T-helper 2 cell treated with Interferon-gamma antibody and Interleukin-4, amounts not matched to agents 5 μg/mL and 100 μg/mL, for 36 hours (primary cell): Measurements from ENCODE around the gene LRRC75B.

Source experiments
- DNase-seq: peaks from one replicate; pipeline ENCODE4 v3.0.0; 2021; ENCODE audit warnings: low spot score
- H3K27ac Mint-ChIP-seq: one replicate; pipeline ENCODE4 v1.8.0; 2021; ENCODE audit warnings: mild to moderate bottlenecking, mixed read lengths
- H3K27me3 Mint-ChIP-seq: one replicate; pipeline ENCODE4 v1.8.0; 2021; ENCODE audit warnings: low read depth, mixed read lengths
- H3K36me3 Mint-ChIP-seq: one replicate; pipeline ENCODE4 v1.8.0; 2021; ENCODE audit warnings: low read depth, mixed read lengths
- H3K4me1 Mint-ChIP-seq: one replicate; pipeline ENCODE4 v1.8.0; 2021; ENCODE audit warnings: low read depth, mixed read lengths
- H3K4me3 Mint-ChIP-seq: one replicate; pipeline ENCODE4 v1.8.0; 2022; ENCODE audit warnings: mild to moderate bottlenecking, moderate library complexity, mixed read lengths
- H3K9me3 Mint-ChIP-seq: one replicate; pipeline ENCODE4 v1.8.0; 2021; ENCODE audit warnings: mixed read lengths

LRRC75B gene

GRCh38 chr22:24585461-24585860 is 7.4 kb downstream of the LRRC75B start:
- no peaks in the 10 kb centered on the region for H3K9me3 Mint-ChIP-seq
- H3K27ac Mint-ChIP-seq, result no peak overlapping the region
- no peaks in the 10 kb centered on the region for H3K4me1 Mint-ChIP-seq
- H3K4me3 Mint-ChIP-seq, result no peak overlapping the region
- no peaks in the 10 kb centered on the region for H3K36me3 Mint-ChIP-seq
- no peaks in the 10 kb centered on the region for H3K27me3 Mint-ChIP-seq
- DNase-seq, result no peak

GRCh38 chr22:24584871-24585411 is 7.9 kb downstream of the LRRC75B start:
- H3K4me1 Mint-ChIP-seq, result peaks cover 2% of the 10 kb centered on the region
- H3K27ac Mint-ChIP-seq, result no peak overlapping the region
- DNase-seq, result no peak
- H3K9me3 Mint-ChIP-seq, result no peaks in the 10 kb centered on the region
- H3K4me3 Mint-ChIP-seq, result no peak overlapping the region
- H3K36me3 Mint-ChIP-seq, result no peaks in the 10 kb centered on the region
- H3K27me3 Mint-ChIP-seq, result no peaks in the 10 kb centered on the region

DNA sequence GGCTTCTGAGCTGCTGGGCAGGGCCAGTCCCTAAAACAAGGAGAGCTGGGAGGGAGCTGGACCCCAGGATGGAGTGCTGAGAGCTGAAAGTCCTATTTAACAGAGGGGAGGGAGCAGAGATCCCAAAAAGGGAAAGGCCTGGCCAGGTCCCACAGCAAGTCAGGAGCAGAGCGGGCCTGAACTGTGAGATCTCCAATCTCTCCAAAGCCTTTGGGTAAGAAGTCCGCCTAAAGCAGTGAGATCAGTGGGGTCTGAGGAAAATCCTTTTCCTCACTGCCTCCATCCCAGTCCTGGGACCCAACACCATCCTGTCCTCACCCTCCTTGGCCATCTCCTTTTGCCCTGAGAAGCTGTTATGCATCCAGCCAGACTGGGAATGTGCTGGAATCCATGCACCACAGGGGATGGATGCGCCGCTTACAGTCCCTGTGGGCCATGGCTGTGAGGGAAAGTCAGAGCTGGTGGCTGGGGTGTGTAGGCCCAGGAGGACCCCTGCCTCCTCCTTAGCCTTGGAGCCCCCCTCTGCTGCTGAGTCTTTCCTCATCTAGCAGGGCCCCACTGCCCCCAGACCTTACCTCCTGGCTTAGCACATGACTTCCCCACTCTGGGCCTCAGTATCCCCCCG is 8.6 kb downstream of the LRRC75B start:
- H3K4me3 Mint-ChIP-seq, result no peak overlapping the region
- DNase-seq, result no peak
- H3K27me3 Mint-ChIP-seq, result no peaks in the 10 kb centered on the region
- H3K9me3 Mint-ChIP-seq, result no peaks in the 10 kb centered on the region
- H3K36me3 Mint-ChIP-seq, result no peaks in the 10 kb centered on the region
- H3K4me1 Mint-ChIP-seq, result peaks cover 2% of the 10 kb centered on the region
- no peak overlapping the region for H3K27ac Mint-ChIP-seq

DNA sequence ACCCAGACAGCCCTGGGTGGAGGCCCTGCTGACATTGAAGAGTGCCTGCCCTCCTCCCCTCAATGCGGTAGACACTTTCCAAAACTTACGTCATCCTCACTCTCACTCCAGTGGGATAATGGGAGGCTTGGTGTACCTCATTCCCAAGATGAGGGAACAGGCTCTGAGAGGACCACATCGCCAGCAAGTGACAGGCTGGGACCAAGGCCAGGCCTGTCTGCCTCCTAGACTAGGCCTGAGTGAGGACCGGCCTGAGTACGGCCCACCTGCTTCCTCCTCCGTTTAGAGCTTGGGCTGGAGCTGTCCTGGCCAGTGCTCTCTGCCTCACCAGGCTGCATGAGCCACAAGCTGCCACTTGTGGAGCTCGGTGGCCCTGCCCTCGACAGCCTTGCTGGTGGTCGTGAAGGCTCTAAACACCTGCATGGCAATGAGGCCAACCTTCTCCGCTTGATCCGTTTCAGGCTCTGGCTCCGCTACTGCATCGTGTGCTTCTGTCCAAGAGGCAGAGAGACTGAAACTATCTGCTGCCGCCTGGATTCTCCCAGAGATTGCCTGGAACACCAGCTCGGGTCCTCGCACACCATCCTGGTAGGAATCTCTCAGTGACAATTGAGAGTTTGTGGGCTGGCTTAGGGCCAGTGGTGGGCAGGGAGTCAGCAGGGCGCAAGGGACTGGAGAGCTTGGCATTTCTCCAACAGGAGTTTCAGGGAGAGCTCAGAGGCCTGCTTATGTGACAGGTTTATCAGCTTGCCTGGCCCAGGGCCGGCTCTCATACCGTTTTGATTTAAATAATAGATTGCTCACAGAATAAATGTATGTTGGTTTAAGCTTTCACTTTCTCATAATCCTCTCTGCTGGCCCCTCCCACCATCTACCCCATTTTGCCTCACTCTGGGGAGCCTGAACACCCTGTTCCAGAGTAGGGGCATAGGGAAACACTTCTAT is 9.4 kb downstream of the LRRC75B start:
- no peaks in the 10 kb centered on the region for H3K27me3 Mint-ChIP-seq
- no peaks in the 10 kb centered on the region for H3K36me3 Mint-ChIP-seq
- H3K27ac Mint-ChIP-seq, result no peak overlapping the region
- no peaks in the 10 kb centered on the region for H3K9me3 Mint-ChIP-seq
- H3K4me3 Mint-ChIP-seq, result no peak overlapping the region
- peaks cover 2% of the 10 kb centered on the region for H3K4me1 Mint-ChIP-seq
- no peak for DNase-seq

GRCh38 chr22:24582056-24582814 is 10.6 kb downstream of the LRRC75B start:
- DNase-seq, result no peak
- Mint-ChIP-seq H3K36me3 (peaks cover 3% of the 10 kb centered on the region), H3K4me1 (peaks cover 2% of the 10 kb centered on the region), H3K27me3 (no peaks in the 10 kb centered on the region), H3K27ac (no peak overlapping the region), H3K9me3 (no peaks in the 10 kb centered on the region), H3K4me3 (no peak overlapping the region)

GRCh38 chr22:24580276-24580675 is 12.6 kb downstream of the LRRC75B start:
- H3K9me3 Mint-ChIP-seq, result no peaks in the 10 kb centered on the region
- H3K4me3 Mint-ChIP-seq, result no peak overlapping the region
- H3K27ac Mint-ChIP-seq, result no peak overlapping the region
- no peak for DNase-seq
- H3K27me3 Mint-ChIP-seq, result no peaks in the 10 kb centered on the region
- H3K4me1 Mint-ChIP-seq, result peaks cover 5% of the 10 kb centered on the region
- peaks cover 11% of the 10 kb centered on the region for H3K36me3 Mint-ChIP-seq

- H3K4me1 Mint-ChIP-seq, result peaks cover 5% of the 10 kb centered on the region
- H3K27ac Mint-ChIP-seq, result no peak overlapping the region
These were observed 13.6 kb downstream of the LRRC75B start for GRCh38 chr22:24579258-24579601.

GRCh38 chr22:24578355-24579257 is 14.3 kb downstream of the LRRC75B start:
- no peak overlapping the region for H3K27ac Mint-ChIP-seq
- no peak overlapping the region for H3K4me3 Mint-ChIP-seq
- peaks cover 19% of the 10 kb centered on the region for H3K36me3 Mint-ChIP-seq
- no peak for DNase-seq
- peaks cover 5% of the 10 kb centered on the region for H3K4me1 Mint-ChIP-seq
- no peaks in the 10 kb centered on the region for H3K9me3 Mint-ChIP-seq
- H3K27me3 Mint-ChIP-seq, result no peaks in the 10 kb centered on the region

More at GRCh38 chr22:24579258-24579601, 13.6 kb downstream of the LRRC75B start:
- H3K27me3 Mint-ChIP-seq, result no peaks in the 10 kb centered on the region
- H3K4me3 Mint-ChIP-seq, result no peak overlapping the region
- no peak for DNase-seq
- peaks cover 19% of the 10 kb centered on the region for H3K36me3 Mint-ChIP-seq
- no peaks in the 10 kb centered on the region for H3K9me3 Mint-ChIP-seq

- Mint-ChIP-seq H3K36me3 (peaks cover 35% of the 10 kb centered on the region), H3K27me3 (no peaks in the 10 kb centered on the region), H3K27ac (no peak overlapping the region), H3K4me3 (no peak overlapping the region), H3K9me3 (no peaks in the 10 kb centered on the region), H3K4me1 (peaks cover 5% of the 10 kb centered on the region)
- DNase-seq, result no peak
These were observed 16.1 kb downstream of the LRRC75B start for GRCh38 chr22:24576778-24577177.

- Mint-ChIP-seq H3K36me3 (peaks cover 53% of the 10 kb centered on the region), H3K27me3 (no peaks in the 10 kb centered on the region), H3K27ac (no peak overlapping the region), H3K4me3 (no peak overlapping the region), H3K9me3 (no peaks in the 10 kb centered on the region), H3K4me1 (peaks cover 3% of the 10 kb centered on the region)
- DNase-seq, result no peak
These were observed 21.6 kb downstream of the LRRC75B start for GRCh38 chr22:24571266-24571665.

DNA sequence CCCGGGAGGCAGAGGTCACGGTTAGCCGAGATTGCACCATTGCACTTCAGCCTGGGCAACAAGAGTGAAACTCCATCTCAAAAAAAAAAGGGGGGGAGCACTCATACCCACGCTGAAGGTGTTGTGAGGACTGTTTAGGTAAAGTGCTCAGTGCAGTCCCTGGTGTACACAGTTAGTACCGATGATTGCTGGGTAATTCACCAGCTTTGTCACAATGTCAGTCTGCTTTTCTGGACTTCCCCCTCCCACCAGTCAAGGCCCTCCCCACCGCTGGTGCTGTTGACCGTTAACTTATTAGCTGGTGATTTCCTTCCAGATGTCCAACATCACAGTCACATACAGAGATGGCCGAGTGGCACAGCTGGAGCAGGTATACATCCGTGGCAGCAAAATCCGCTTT is 25.2 kb downstream of the LRRC75B start:
- Mint-ChIP-seq H3K27ac (no peak overlapping the region), H3K9me3 (no peaks in the 10 kb centered on the region), H3K36me3 (peaks cover 44% of the 10 kb centered on the region), H3K27me3 (no peaks in the 10 kb centered on the region), H3K4me1 (peaks cover 16% of the 10 kb centered on the region), H3K4me3 (no peak overlapping the region)
- DNase-seq, result no peak

GRCh38 chr22:24566899-24567511 is 25.9 kb downstream of the LRRC75B start:
- H3K4me1 Mint-ChIP-seq, result peaks cover 17% of the 10 kb centered on the region
- no peak overlapping the region for H3K27ac Mint-ChIP-seq
- no peaks in the 10 kb centered on the region for H3K27me3 Mint-ChIP-seq
- no peak overlapping the region for H3K4me3 Mint-ChIP-seq
- no peaks in the 10 kb centered on the region for H3K9me3 Mint-ChIP-seq
- H3K36me3 Mint-ChIP-seq, result peaks cover 39% of the 10 kb centered on the region
- DNase-seq, result no peak

GRCh38 chr22:24565077-24565476 is 27.8 kb downstream of the LRRC75B start:
- DNase-seq, result no peak
- Mint-ChIP-seq H3K27me3 (no peaks in the 10 kb centered on the region), H3K9me3 (no peaks in the 10 kb centered on the region), H3K27ac (no peak overlapping the region), H3K4me3 (no peak overlapping the region), H3K36me3 (peaks cover 33% of the 10 kb centered on the region), H3K4me1 (peaks cover 18% of the 10 kb centered on the region)
